Muscle of leg (tissue), 11 donors: ENCODE results near the gene TMED4. TPM values are rescaled to one million over a fixed set of nuclear protein-coding genes. Genes with fewer than 3 reads are reported as not detected.
"Not testable (repeated sequence)": the region's sequence is repeated elsewhere in the genome, so short reads cannot be mapped to it uniquely, and the experiment has no call there.

ENCODE experiments used
- DNase-seq: peaks from one replicate; pipeline ENCODE4 v3.0.0; 2013
- H3K27ac ChIP-seq: one replicate; pipeline ENCODE4 v1.5.1; 2013; ENCODE audit warnings: mild to moderate bottlenecking, low read length, control low read depth
- H3K27me3 ChIP-seq: one replicate; pipeline ENCODE4 v1.6.1; 2013; ENCODE audit warnings: low read length; ENCODE audit not compliant: control insufficient read depth, insufficient read depth
- H3K36me3 ChIP-seq: one replicate; pipeline ENCODE4 v1.6.1; 2013; ENCODE audit warnings: low read length; ENCODE audit not compliant: control insufficient read depth, insufficient read depth
- H3K4me1 ChIP-seq: one replicate; pipeline ENCODE4 v1.6.1; 2013; ENCODE audit warnings: low read length; ENCODE audit not compliant: control insufficient read depth, insufficient read depth
- H3K4me3 ChIP-seq: one replicate; pipeline ENCODE4 v1.5.1; 2013; ENCODE audit warnings: low read length, control low read depth
- H3K9me3 ChIP-seq: replicated peaks from 2 replicates; pipeline ENCODE4 v1.6.1; 2013; ENCODE audit warnings: low read depth, low read length; ENCODE audit not compliant: control insufficient read depth
- WGBS: methylation state at CpG from one replicate; pipeline ENCODE4 v1.1.5; 2013; ENCODE audit warnings: missing lambda C conversion rate; ENCODE audit not compliant: insufficient coverage; 5-methylcytosine and 5-hydroxymethylcytosine counted together
- polyA plus RNA-seq, 8 donors: library from polyadenylated mRNA; unstranded; fragments of 120-200 nt; gene quantifications; one replicate each; pipeline versions ENCODE4 v1.2.1 to v1.2.3, GENCODE V29; 2013; ENCODE audit warnings: inconsistent platforms in 1 of 8, low replicate concordance in 1 of 8; ENCODE audit not compliant: insufficient read length in 8 of 8, insufficient read depth in 1 of 8
- total RNA-seq: library from RNA; stranded (reverse); fragments of 120-200 nt; gene quantifications from one replicate; pipeline ENCODE4 v1.2.4, GENCODE V29; 2013

TMED4 gene
- total and polyA plus RNA-seq, 9 donors, result 74.8 to 97.8 (median 82.9) TPM

DNA sequence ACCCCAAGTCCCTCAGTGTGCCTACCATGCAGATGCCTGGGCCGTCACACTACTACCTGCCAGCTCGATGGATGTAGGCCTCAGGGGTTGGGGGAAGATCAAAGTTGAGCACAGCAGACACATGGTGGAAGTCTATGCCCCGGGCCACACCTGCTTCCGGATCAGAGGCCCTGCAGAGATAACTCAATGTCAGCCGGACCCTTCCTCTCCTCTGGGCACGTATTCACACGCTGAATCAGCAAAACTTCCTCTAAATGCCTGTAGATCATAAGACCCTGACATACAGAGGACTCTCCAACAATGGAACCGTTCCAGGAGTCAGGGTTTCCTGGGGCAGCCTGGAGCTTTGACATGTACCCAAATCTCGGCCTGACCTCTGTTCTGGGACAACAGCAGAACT is 12.1 kb downstream of the TMED4 start:
- WGBS, result 90% methylated on average over 6 of the region's 9 CpGs

GRCh38 chr7:44568771-44569560 is 13.1 kb downstream of the TMED4 start:
- no peak for DNase-seq
- Histone ChIP-seq H3K27me3 (no peaks in the 10 kb centered on the region), H3K36me3 (peaks cover 89% of the 10 kb centered on the region), H3K4me3 (no peak overlapping the region), H3K4me1 (peaks cover 11% of the 10 kb centered on the region), H3K9me3 (no peaks in the 10 kb centered on the region), H3K27ac (no peak overlapping the region)
- 88% methylated on average over 7 of the region's 17 CpGs for WGBS

More for the DNA sequence above, 12.1 kb downstream of the TMED4 start:
- Histone ChIP-seq H3K36me3 (peaks cover 79% of the 10 kb centered on the region), H3K27ac (no peak overlapping the region), H3K4me3 (no peak overlapping the region), H3K9me3 (no peaks in the 10 kb centered on the region), H3K27me3 (no peaks in the 10 kb centered on the region), H3K4me1 (peaks cover 20% of the 10 kb centered on the region)
- no peak for DNase-seq

DNA sequence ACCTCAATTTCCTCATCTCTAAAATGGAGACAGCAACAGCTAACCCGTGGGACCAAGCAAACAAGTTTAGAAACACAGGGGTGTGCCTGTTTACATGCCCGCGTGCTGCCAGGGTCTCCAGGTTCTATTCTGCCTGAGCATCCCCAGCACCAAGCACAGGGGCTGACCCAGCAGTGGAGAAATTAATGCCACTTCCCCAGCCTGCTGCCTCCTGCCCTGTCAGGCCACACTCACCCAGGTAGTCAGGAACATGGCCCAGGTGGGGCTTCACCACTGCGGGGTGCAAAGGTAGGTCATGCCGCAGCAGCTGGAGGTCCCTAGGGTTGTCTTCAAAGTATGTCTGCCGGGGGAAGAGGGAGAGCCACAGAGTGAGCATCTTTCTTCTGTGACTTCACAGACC is 14.1 kb downstream of the TMED4 start:
- no peaks in the 10 kb centered on the region for H3K27me3 ChIP-seq

GRCh38 chr7:44566680-44567079 is 15.4 kb downstream of the TMED4 start:
- 91% methylated on average over 5 of the region's 5 CpGs for WGBS
- no peak for DNase-seq
- Histone ChIP-seq H3K27me3 (no peaks in the 10 kb centered on the region), H3K4me3 (no peak overlapping the region), H3K4me1 (no peaks in the 10 kb centered on the region), H3K27ac (no peak overlapping the region), H3K9me3 (no peaks in the 10 kb centered on the region), H3K36me3 (peaks cover 77% of the 10 kb centered on the region)

More for the DNA sequence above, 14.1 kb downstream of the TMED4 start:
- 90% methylated on average over 2 of the region's 6 CpGs for WGBS
- H3K9me3 ChIP-seq, result no peaks in the 10 kb centered on the region
- H3K4me1 ChIP-seq, result peaks cover 9% of the 10 kb centered on the region
- no peak overlapping the region for H3K27ac ChIP-seq
- no peak for DNase-seq
- H3K36me3 ChIP-seq, result peaks cover 90% of the 10 kb centered on the region
- no peak overlapping the region for H3K4me3 ChIP-seq

- Histone ChIP-seq H3K36me3 (peaks cover 70% of the 10 kb centered on the region), H3K4me3 (no peak overlapping the region), H3K4me1 (no peaks in the 10 kb centered on the region), H3K27me3 (no peaks in the 10 kb centered on the region), H3K27ac (no peak overlapping the region), H3K9me3 (no peaks in the 10 kb centered on the region)
- WGBS, result 69% methylated on average over 4 of the region's 16 CpGs
- DNase-seq, result no peak
These were observed 16.1 kb downstream of the TMED4 start for GRCh38 chr7:44565795-44566559.

- peaks cover 63% of the 10 kb centered on the region for H3K36me3 ChIP-seq
- no peak overlapping the region for H3K27ac ChIP-seq
- no peak overlapping the region for H3K4me3 ChIP-seq
- H3K9me3 ChIP-seq, result no peaks in the 10 kb centered on the region
- peak; percentile 43 for DNase-seq
- H3K27me3 ChIP-seq, result no peaks in the 10 kb centered on the region
- no peaks in the 10 kb centered on the region for H3K4me1 ChIP-seq
- 62% methylated on average over 12 of the region's 13 CpGs for WGBS
These were observed 16.8 kb downstream of the TMED4 start for GRCh38 chr7:44565097-44565794.

- WGBS, result 79% methylated on average over 2 of the region's 2 CpGs
- no peak for DNase-seq
These were observed 17.4 kb downstream of the TMED4 start for GRCh38 chr7:44564606-44565005.

GRCh38 chr7:44563171-44563679 is 18.8 kb downstream of the TMED4 start:
- no peaks in the 10 kb centered on the region for H3K9me3 ChIP-seq
- no peak overlapping the region for H3K27ac ChIP-seq
- WGBS, result 72% methylated on average over 2 of the region's 3 CpGs
- no peak overlapping the region for H3K4me3 ChIP-seq
- no peaks in the 10 kb centered on the region for H3K4me1 ChIP-seq
- DNase-seq, result no peak
- H3K27me3 ChIP-seq, result no peaks in the 10 kb centered on the region
- peaks cover 43% of the 10 kb centered on the region for H3K36me3 ChIP-seq

More at GRCh38 chr7:44564606-44565005, 17.4 kb downstream of the TMED4 start:
- Histone ChIP-seq H3K9me3 (no peaks in the 10 kb centered on the region), H3K27me3 (no peaks in the 10 kb centered on the region), H3K4me1 (no peaks in the 10 kb centered on the region), H3K27ac (no peak overlapping the region), H3K36me3 (peaks cover 57% of the 10 kb centered on the region), H3K4me3 (no peak overlapping the region)

GRCh38 chr7:44562622-44562962 is 19.4 kb downstream of the TMED4 start:
- H3K4me3 ChIP-seq, H3K9me3 ChIP-seq, H3K27me3 ChIP-seq, DNase-seq, H3K4me1 ChIP-seq, H3K27ac ChIP-seq: not testable (repeated sequence)
- peaks cover 37% of the 10 kb centered on the region for H3K36me3 ChIP-seq
- WGBS, result no CpG with 5 or more reads among the region's 8 CpGs
